Muscle layer of colon (tissue), 2 donors: ENCODE measurements around the gene STAT5B.

ENCODE experiments used
- H3K27ac ChIP-seq: one replicate; pipeline ENCODE4 v1.7.0; 2013; ENCODE audit warnings: low read depth, mild to moderate bottlenecking, low read length, moderate library complexity
- H3K27me3 ChIP-seq, 2 donors: one replicate each; pipeline ENCODE4 v1.7.0; 2013; ENCODE audit warnings: low read length in 2 of 2, mild to moderate bottlenecking in 2 of 2; ENCODE audit not compliant: insufficient read depth in 2 of 2, control insufficient read depth in 1 of 2
- H3K36me3 ChIP-seq: one replicate; pipeline ENCODE4 v1.7.0; 2013; ENCODE audit warnings: mild to moderate bottlenecking, low read length; ENCODE audit not compliant: insufficient read depth
- H3K4me1 ChIP-seq: one replicate; pipeline ENCODE4 v1.7.0; 2013; ENCODE audit warnings: mild to moderate bottlenecking, low read length; ENCODE audit not compliant: insufficient read depth
- H3K4me3 ChIP-seq, 2 donors: one replicate each; pipeline ENCODE4 v1.7.0; 2013; ENCODE audit warnings: low read length in 2 of 2, low read depth in 1 of 2, mild to moderate bottlenecking in 1 of 2, moderate library complexity in 1 of 2
- H3K9ac ChIP-seq: one replicate; pipeline ENCODE4 v1.7.0; 2013; ENCODE audit warnings: low read length
- H3K9me3 ChIP-seq: one replicate; pipeline ENCODE4 v1.7.0; 2013; ENCODE audit warnings: mild to moderate bottlenecking, low read length
- donor health status: abdominal sarcoma.
- donor health status: Adenocarcinoma of cecum.

STAT5B gene

GRCh38 chr17:42312285-42313130 lies 36.3 kb upstream of the STAT5B start:
- Histone ChIP-seq H3K4me3 (peak overlapping the region; percentile 51 to 53), H3K27ac (peak overlapping the region; percentile 92), H3K4me1 (peaks cover 30% of the 10 kb centered on the region), H3K9me3 (no peaks in the 10 kb centered on the region), H3K27me3 (no peaks in the 10 kb centered on the region), H3K9ac (no peak overlapping the region), H3K36me3 (peaks cover 70% of the 10 kb centered on the region)

GRCh38 chr17:42312035-42312284 lies 35.8 kb upstream of the STAT5B start:
- Histone ChIP-seq H3K4me1 (peaks cover 30% of the 10 kb centered on the region), H3K36me3 (peaks cover 70% of the 10 kb centered on the region)

GRCh38 chr17:42311240-42312034 lies 35.2 kb upstream of the STAT5B start:
- Histone ChIP-seq H3K9ac (peak overlapping the region; percentile 74), H3K36me3 (peaks cover 68% of the 10 kb centered on the region)

More at GRCh38 chr17:42312035-42312284, 35.8 kb upstream of the STAT5B start:
- Histone ChIP-seq H3K27ac (peak overlapping the region; percentile 92), H3K9me3 (no peaks in the 10 kb centered on the region), H3K4me3 (peak overlapping the region; percentile 20 to 53), H3K27me3 (no peaks in the 10 kb centered on the region), H3K9ac (peak overlapping the region; percentile 74)

GRCh38 chr17:42310787-42311215 lies 34.6 kb upstream of the STAT5B start:
- Histone ChIP-seq H3K9me3 (no peaks in the 10 kb centered on the region), H3K9ac (peak overlapping the region; percentile 40), H3K27ac (peak overlapping the region; percentile 92), H3K4me1 (peaks cover 30% of the 10 kb centered on the region), H3K4me3 (peak overlapping the region in 1 of 2 donors; percentile 13), H3K36me3 (peaks cover 64% of the 10 kb centered on the region), H3K27me3 (no peaks in the 10 kb centered on the region)

More at GRCh38 chr17:42311240-42312034, 35.2 kb upstream of the STAT5B start:
- H3K27ac ChIP-seq: peak overlapping the region; percentile 92
- peaks cover 30% of the 10 kb centered on the region for H3K4me1 ChIP-seq
- no peaks in the 10 kb centered on the region for H3K9me3 ChIP-seq
- peak overlapping the region in 1 of 2 donors; percentile 53 for H3K4me3 ChIP-seq
- H3K27me3 ChIP-seq: no peaks in the 10 kb centered on the region

GRCh38 chr17:42309986-42310786 lies 34.0 kb upstream of the STAT5B start:
- Histone ChIP-seq H3K9me3 (no peaks in the 10 kb centered on the region), H3K36me3 (peaks cover 58% of the 10 kb centered on the region), H3K9ac (no peak overlapping the region), H3K27ac (peak overlapping the region; percentile 92), H3K27me3 (no peaks in the 10 kb centered on the region), H3K4me3 (no peak overlapping the region), H3K4me1 (peaks cover 30% of the 10 kb centered on the region)

GRCh38 chr17:42309142-42309541 lies 33.0 kb upstream of the STAT5B start:
- H3K9ac ChIP-seq: no peak overlapping the region
- peak overlapping the region; percentile 70 for H3K27ac ChIP-seq
- H3K4me1 ChIP-seq: peaks cover 30% of the 10 kb centered on the region
- peaks cover 50% of the 10 kb centered on the region for H3K36me3 ChIP-seq
- H3K4me3 ChIP-seq: no peak overlapping the region
- H3K27me3 ChIP-seq: no peaks in the 10 kb centered on the region
- H3K9me3 ChIP-seq: no peaks in the 10 kb centered on the region

- Histone ChIP-seq H3K27me3 (no peaks in the 10 kb centered on the region), H3K27ac (no peak overlapping the region), H3K4me1 (peaks cover 30% of the 10 kb centered on the region), H3K9ac (no peak overlapping the region), H3K4me3 (no peak overlapping the region), H3K36me3 (peaks cover 43% of the 10 kb centered on the region), H3K9me3 (no peaks in the 10 kb centered on the region)
These were observed 32.3 kb upstream of the STAT5B start for GRCh38 chr17:42308446-42308845.

GRCh38 chr17:42307362-42307927 lies 31.3 kb upstream of the STAT5B start:
- no peaks in the 10 kb centered on the region for H3K9me3 ChIP-seq
- no peak overlapping the region for H3K9ac ChIP-seq
- no peak overlapping the region for H3K27ac ChIP-seq
- H3K4me1 ChIP-seq: peaks cover 30% of the 10 kb centered on the region
- H3K27me3 ChIP-seq: no peaks in the 10 kb centered on the region
- peaks cover 43% of the 10 kb centered on the region for H3K36me3 ChIP-seq
- no peak overlapping the region for H3K4me3 ChIP-seq

- H3K36me3 ChIP-seq: peaks cover 53% of the 10 kb centered on the region
- peaks cover 21% of the 10 kb centered on the region for H3K4me1 ChIP-seq
- no peaks in the 10 kb centered on the region for H3K27me3 ChIP-seq
- H3K27ac ChIP-seq: no peak overlapping the region
- no peak overlapping the region for H3K9ac ChIP-seq
- no peaks in the 10 kb centered on the region for H3K9me3 ChIP-seq
- no peak overlapping the region for H3K4me3 ChIP-seq
These were observed 30.1 kb upstream of the STAT5B start for GRCh38 chr17:42306385-42306667.

GRCh38 chr17:42305543-42306384 lies 29.6 kb upstream of the STAT5B start:
- Histone ChIP-seq H3K9ac (no peak overlapping the region), H3K4me1 (peaks cover 16% of the 10 kb centered on the region), H3K4me3 (no peak overlapping the region), H3K36me3 (peaks cover 58% of the 10 kb centered on the region), H3K27me3 (no peaks in the 10 kb centered on the region), H3K9me3 (no peaks in the 10 kb centered on the region), H3K27ac (no peak overlapping the region)
